ENCODE data around the gene SSH2.

GRCh38 chr17:29722411-29723198, 207.4 kb downstream of the SSH2 start:
- TF ChIP-seq MXI1 (IDR thresholded peaks at IDR 0.05; ENCODE audit: borderline replicate concordance, low read depth, low read length) (no peak), CTCF (CRISPR knock-in tag; IDR thresholded peaks at IDR 0.05) (no peak), POLR2AphosphoS5 (IDR thresholded peaks at IDR 0.05; ENCODE audit: low read depth, low read length) (no peak), CEBPB (IDR thresholded peaks at IDR 0.05; ENCODE audit: borderline replicate concordance, low read depth, low read length) (no peak), SNAPC4 (CRISPR knock-in tag; IDR thresholded peaks at IDR 0.05) (no peak)

Measured in HepG2 (cell line).